ENCODE results near the gene BCAS3. TPM values are rescaled to one million over a fixed set of nuclear protein-coding genes. Genes with fewer than 3 reads are reported as not detected.

Gene BCAS3
- total RNA-seq, 1 experiment from 2014 or later: 26.3 TPM

GRCh38 chr17:60679287-60679686 lies 1.6 kb downstream of the BCAS3 start:
- BruUV-seq (replicated peaks): no TSS peak
- H2AFZ ChIP-seq (ENCODE audit: low read depth, low read length, poor library complexity, severe bottlenecking): no peak overlapping the region
- TF ChIP-seq MAX (IDR thresholded peaks at IDR 0.05) (no peak), EGR1 (IDR thresholded peaks at IDR 0.05; ENCODE audit: low read depth) (no peak), SRF (IDR thresholded peaks at IDR 0.05; ENCODE audit: low read depth) (no peak), EZH2phosphoT487 (IDR thresholded peaks at IDR 0.05; ENCODE audit: borderline replicate concordance) (no peak), ELF1 (IDR thresholded peaks at IDR 0.05; ENCODE audit: borderline replicate concordance, low read depth) (no peak), SIN3A (IDR thresholded peaks at IDR 0.05; ENCODE audit: low read depth) (no peak), RAD21 (IDR thresholded peaks at IDR 0.05; ENCODE audit: low read depth) (no peak), EZH2 (IDR thresholded peaks at IDR 0.05) (no peak), POLR2AphosphoS5 (IDR thresholded peaks at IDR 0.05; ENCODE audit: low read depth, low read length) (no peak), CBX3 (IDR thresholded peaks at IDR 0.05; ENCODE audit: low read depth) (no peak), JUND (IDR thresholded peaks at IDR 0.05) (no peak), POLR2A (IDR thresholded peaks at IDR 0.05; ENCODE audit: borderline replicate concordance, extremely low read depth, insufficient read depth, insufficient read length) (no peak), ZBTB33 (IDR thresholded peaks at IDR 0.05; ENCODE audit: extremely low read depth, insufficient replicate concordance, low read length) (no peak), FOSL1 (IDR thresholded peaks at IDR 0.05; ENCODE audit: low read depth) (no peak), ZFX (IDR thresholded peaks at IDR 0.05) (no peak), CTCF (IDR thresholded peaks at IDR 0.05 in 2 of 3, conservative IDR thresholded peaks at IDR 0.05 in 1 of 3; ENCODE audit: borderline replicate concordance in 1 of 3, insufficient read depth in 1 of 3, low read depth in 2 of 3, low read length in 2 of 3) (no peak), YY1 (IDR thresholded peaks at IDR 0.05; ENCODE audit: extremely low read depth, insufficient replicate concordance, low read depth, low read length) (no peak), ATF3 (IDR thresholded peaks at IDR 0.05) (no peak), CEBPB (IDR thresholded peaks at IDR 0.05; ENCODE audit: low read depth) (no peak), ZNF274 (IDR thresholded peaks at IDR 0.05; ENCODE audit: low read depth, low read length) (no peak)
- H3K79me2 ChIP-seq (ENCODE audit: insufficient read depth, low read length): no peaks in the 10 kb centered on the region
- no peak overlapping the region for H3K27ac ChIP-seq (ENCODE audit: low read depth, low read length)
- DNase-seq (ENCODE audit: low read depth, low spot score) (no peak), ATAC-seq (no peak)
- intact Hi-C loops (cut with micrococcal nuclease): no loop called here
- H3K9ac ChIP-seq (ENCODE audit: low read length): no peak overlapping the region
- no peak overlapping the region for H3K4me3 ChIP-seq (replicated peaks in 1 of 2; ENCODE audit: low read depth in 1 of 2, low read length in 2 of 2)
- H3K9me3 ChIP-seq (ENCODE audit: control insufficient read depth in 1 of 2, insufficient read depth in 1 of 2, low read depth in 1 of 2, low read length in 2 of 2): no peaks in the 10 kb centered on the region
- H3K27me3 ChIP-seq (ENCODE audit: insufficient read depth, low read length): no peaks in the 10 kb centered on the region
- no peaks in the 10 kb centered on the region for H3K36me3 ChIP-seq (ENCODE audit: control insufficient read depth in 1 of 2, insufficient read depth in 2 of 2, low read length in 2 of 2)
- CTCF ChIA-PET: no interaction called here
- RAD21 ChIA-PET (ENCODE audit: low non-redundant PET in 1 of 2, low total read pairs in 2 of 2, uncharacterized antibody in 2 of 2, unreplicated experiment in 2 of 2): no interaction called here
- H3K4me1 ChIP-seq (ENCODE audit: control insufficient read depth in 1 of 2, insufficient read depth in 2 of 2, low read length in 2 of 2): peaks cover 19 to 37% of the 10 kb centered on the region in 2 experiments
- H3K9me2 ChIP-seq (ENCODE audit: insufficient read depth): no peaks in the 10 kb centered on the region
- POLR2A ChIA-PET: no interaction called here
- no peak overlapping the region for H3K4me2 ChIP-seq (ENCODE audit: low read length)
- H4K20me1 ChIP-seq (ENCODE audit: insufficient read depth): no peaks in the 10 kb centered on the region

Data from HCT116 (cell line).